GM12865 (cell line): Measurements from ENCODE around the gene SPEN.
"Not testable (repeated sequence)": the region's sequence is repeated elsewhere in the genome, so short reads cannot be mapped to it uniquely, and the experiment has no call there.

Experiments
- DNase-seq: peaks from one replicate; pipeline ENCODE4 v3.0.0; 2010; ENCODE audit warnings: low read depth
- H3K4me3 ChIP-seq: 2 replicates; pipeline ENCODE4 v1.5.1; 2011; ENCODE audit warnings: mild to moderate bottlenecking, low read depth, low read length, control low read depth
- CTCF ChIP-seq: IDR thresholded peaks from 2 replicates; pipeline ENCODE4 v1.5.1; 2011; ENCODE audit warnings: low read length, control low read depth, low read depth, inconsistent platforms; ENCODE audit not compliant: insufficient read depth; ENCODE audit errors: missing control alignments

The SPEN gene

GRCh38 chr1:15902882-15903281 is 55.4 kb downstream of the SPEN start:
- no peak for DNase-seq
- TF ChIP-seq CTCF: no peak
- H3K4me3 ChIP-seq: no peak overlapping the region

DNA sequence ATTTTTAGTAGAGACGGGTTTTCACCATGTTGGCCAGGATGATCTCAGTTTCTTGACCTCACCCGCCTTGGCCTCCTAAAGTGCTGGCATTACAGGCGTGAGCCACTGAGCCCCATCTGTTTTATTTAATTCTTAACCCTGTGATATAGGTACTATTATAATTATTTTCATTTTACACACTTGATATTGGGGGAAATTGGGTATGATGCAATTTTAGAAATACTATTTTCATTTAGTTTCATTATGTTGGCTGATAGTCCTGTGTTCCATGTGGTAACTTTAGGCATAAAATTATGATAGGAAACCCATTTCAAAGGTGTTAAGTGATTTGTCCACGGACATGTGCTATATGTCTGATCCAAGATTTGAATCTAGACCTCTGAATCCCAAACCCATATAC is 61.1 kb downstream of the SPEN start:
- DNase-seq: no peak
- no peak overlapping the region for H3K4me3 ChIP-seq
- no peak for TF ChIP-seq CTCF

GRCh38 chr1:15911141-15911540 is 63.6 kb downstream of the SPEN start:
- no peak for TF ChIP-seq CTCF
- no peak overlapping the region for H3K4me3 ChIP-seq
- DNase-seq: no peak

GRCh38 chr1:15911927-15912326 is 64.4 kb downstream of the SPEN start:
- no peak for TF ChIP-seq CTCF
- no peak overlapping the region for H3K4me3 ChIP-seq
- no peak for DNase-seq

DNA sequence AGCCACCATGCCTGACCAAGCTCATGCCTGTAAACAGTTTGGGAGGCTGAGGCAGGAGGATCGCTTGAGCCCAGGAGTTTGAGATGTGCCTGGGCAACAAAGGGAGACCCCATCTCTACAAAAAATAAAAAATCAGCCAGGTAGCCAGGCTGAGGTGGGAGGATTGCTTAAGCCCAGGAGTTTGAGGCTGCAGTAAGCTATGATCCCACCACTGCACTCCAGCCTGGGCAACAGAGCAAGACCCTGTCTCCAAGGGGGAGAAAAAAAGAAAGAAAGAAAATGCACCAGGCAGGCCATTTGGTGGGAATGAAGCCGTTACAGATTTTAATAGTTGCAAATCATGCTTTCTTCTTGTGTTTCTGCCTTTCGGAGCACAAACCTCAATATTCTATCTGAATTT is 66.1 kb downstream of the SPEN start:
- H3K4me3 ChIP-seq, DNase-seq: not testable (repeated sequence)

- DNase-seq: no peak
- no peak overlapping the region; the same call in 1 of the 2 replicates for H3K4me3 ChIP-seq
- no peak for TF ChIP-seq CTCF
These were observed 68.5 kb downstream of the SPEN start for GRCh38 chr1:15915991-15916390.

- no peak for TF ChIP-seq CTCF
- H3K4me3 ChIP-seq: peak overlapping the region; percentile 19; the same call in 1 of the 2 replicates
- DNase-seq: no peak
These were observed 68.9 kb downstream of the SPEN start for GRCh38 chr1:15916417-15916816.
